ENCODE results near the gene DNAJB1. TPM values are rescaled to one million over a fixed set of nuclear protein-coding genes. Genes with fewer than 3 reads are reported as not detected.

Gene DNAJB1
- total RNA-seq, 4 donors from 2014 or later, result 96.2 to 107 (median 99.6) TPM

GRCh38 chr19:14496029-14496833, 22.0 kb downstream of the DNAJB1 start, which contains the start of gene GIPC1:
Gene GIPC1, minus strand, starts transcription at chr19:14496127. Its CDS starts 13,151 bp downstream, at chr19:14482976.
- WGBS, 2 donors, result 3 to 6% methylated on average over 37 to 42 of the region's 71 CpGs

GRCh38 chr19:14495672-14496028, 22.5 kb downstream of the DNAJB1 start:
- H3K4me3 ChIP-seq (ENCODE audit: low read depth, poor library complexity, severe bottlenecking), result peak overlapping the region; percentile 59
- TF ChIP-seq CTCF (IDR thresholded peaks at IDR 0.05), result no peak
- TF ChIP-seq POLR2A (IDR thresholded peaks at IDR 0.05), result no peak
- DNase-seq (ENCODE audit: low spot score in 2 of 2), result no peak
- intact Hi-C loops (cut with DNase I; ENCODE audit: low total_unique reads), result no loop called here
- 0% methylated on average over 14 of the region's 28 CpGs; no CpG with 5 or more reads in 1 of the 2 donors for WGBS, 2 donors

More at GRCh38 chr19:14496029-14496833, 22.0 kb downstream of the DNAJB1 start, which contains the start of gene GIPC1:
- peak within 1 kb of the TSS; percentile 59 for H3K4me3 ChIP-seq (ENCODE audit: low read depth, poor library complexity, severe bottlenecking)
- intact Hi-C loops (cut with DNase I; ENCODE audit: low total_unique reads), result no loop called here
- DNase-seq (ENCODE audit: low spot score in 2 of 2), result peak; percentile 92 to 99
- TF ChIP-seq POLR2A (IDR thresholded peaks at IDR 0.05) (no peak), CTCF (IDR thresholded peaks at IDR 0.05) (peak in 1 of 3 donors; percentile 22)

DNA sequence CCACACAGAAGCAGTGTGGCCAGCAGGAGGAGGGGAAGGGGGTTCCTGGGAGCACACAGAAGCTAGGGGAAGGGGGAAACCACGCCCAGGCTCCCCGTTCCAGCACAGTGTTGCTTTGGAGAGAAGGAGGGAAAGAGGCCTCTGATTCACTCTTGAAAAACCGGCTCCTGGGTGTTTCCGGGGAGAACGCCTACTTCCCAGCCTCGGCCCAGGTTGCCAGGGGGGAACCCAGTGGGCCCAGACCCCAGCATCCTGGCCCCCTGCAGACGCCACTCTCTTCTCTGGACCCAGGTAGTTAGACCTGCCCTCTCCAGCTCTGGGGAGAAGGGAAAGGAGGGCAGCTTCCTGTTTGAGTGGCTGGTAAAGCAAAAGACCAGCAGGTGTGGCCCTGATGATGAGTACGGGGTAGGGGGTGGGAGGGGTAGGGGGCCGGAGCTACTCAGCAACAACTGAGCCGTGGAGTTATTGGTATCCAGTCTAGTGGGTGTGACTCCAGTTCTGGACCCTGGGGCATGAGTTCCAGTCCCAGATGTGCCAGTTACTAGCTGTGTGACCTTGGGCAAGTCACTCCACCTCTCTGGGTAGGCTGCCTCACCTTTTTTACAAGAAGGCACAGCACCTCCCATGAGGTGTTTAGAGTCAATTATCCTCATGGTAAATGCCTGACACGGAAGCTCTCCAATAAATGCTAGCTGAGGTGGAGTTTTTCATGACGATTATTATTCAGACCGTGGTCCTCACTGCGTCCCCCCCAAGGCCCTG, 23.1 kb downstream of the DNAJB1 start:
- no peak for DNase-seq (ENCODE audit: low spot score in 2 of 2)

GRCh38 chr19:14494411-14494810, 23.8 kb downstream of the DNAJB1 start:
- no peak for DNase-seq (ENCODE audit: low spot score in 2 of 2)
- 47 to 51% methylated on average over 4 of the region's 4 CpGs for WGBS, 2 donors
- TF ChIP-seq POLR2A (IDR thresholded peaks at IDR 0.05) (no peak), CTCF (IDR thresholded peaks at IDR 0.05) (no peak)
- H3K4me3 ChIP-seq (ENCODE audit: low read depth, poor library complexity, severe bottlenecking), result no peak overlapping the region
- intact Hi-C loops (cut with DNase I; ENCODE audit: low total_unique reads), result no loop called here

More for the DNA sequence above, 23.1 kb downstream of the DNAJB1 start:
- H3K4me3 ChIP-seq (ENCODE audit: low read depth, poor library complexity, severe bottlenecking), result peak overlapping the region; percentile 59
- 7 to 14% methylated on average over 14 of the region's 14 CpGs for WGBS, 2 donors
- TF ChIP-seq POLR2A (IDR thresholded peaks at IDR 0.05) (no peak), CTCF (IDR thresholded peaks at IDR 0.05) (no peak)
- intact Hi-C loops (cut with DNase I; ENCODE audit: low total_unique reads), result no loop called here

DNA sequence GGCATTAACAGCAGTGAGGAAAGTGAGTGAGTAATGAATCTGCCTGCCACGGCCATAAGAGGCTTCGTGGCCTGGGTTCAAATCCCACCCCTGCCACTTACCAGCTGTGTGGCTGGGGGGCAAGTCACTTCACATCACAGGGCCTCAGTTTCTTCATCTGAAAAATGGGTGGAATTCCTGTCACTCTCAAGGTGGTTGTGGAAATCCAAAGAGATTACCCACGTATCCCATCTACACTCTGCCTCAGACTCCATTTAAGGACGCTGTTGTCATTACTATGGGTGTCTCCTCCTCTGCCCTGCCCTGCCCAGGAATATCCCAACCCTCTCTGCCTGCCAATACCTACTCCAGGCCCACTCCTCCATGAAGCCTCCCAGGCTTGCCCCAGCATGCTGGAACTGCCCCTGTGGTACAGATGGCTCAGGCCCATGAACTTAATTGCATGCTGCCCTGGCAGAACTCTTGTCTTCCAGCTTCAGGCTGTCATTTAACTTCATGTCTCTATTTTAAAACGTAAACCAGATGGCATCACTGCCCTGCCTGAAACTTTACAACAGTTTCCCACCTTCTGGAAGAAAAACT, 25.4 kb downstream of the DNAJB1 start:
- no peak for DNase-seq (ENCODE audit: low spot score in 2 of 2)
- TF ChIP-seq CTCF (IDR thresholded peaks at IDR 0.05), result no peak
- no peak for TF ChIP-seq POLR2A (IDR thresholded peaks at IDR 0.05)
- intact Hi-C loops (cut with DNase I; ENCODE audit: low total_unique reads), result no loop called here

More for the DNA sequence above, 25.4 kb downstream of the DNAJB1 start:
- H3K4me3 ChIP-seq (ENCODE audit: low read depth, poor library complexity, severe bottlenecking), result no peak overlapping the region
- WGBS, 2 donors, result 63 to 68% methylated on average over 5 of the region's 5 CpGs
